ENCODE data around the gene TOP1. TPM values are rescaled to one million over a fixed set of nuclear protein-coding genes. Genes with fewer than 3 reads are reported as not detected.

TOP1 gene
- total and polyA plus RNA-seq, 9 of the 15 experiments (the other 6 are each of a cell fraction or from before 2014, with no cell fraction given), result 26.4 to 127 (median 39.6) TPM

DNA sequence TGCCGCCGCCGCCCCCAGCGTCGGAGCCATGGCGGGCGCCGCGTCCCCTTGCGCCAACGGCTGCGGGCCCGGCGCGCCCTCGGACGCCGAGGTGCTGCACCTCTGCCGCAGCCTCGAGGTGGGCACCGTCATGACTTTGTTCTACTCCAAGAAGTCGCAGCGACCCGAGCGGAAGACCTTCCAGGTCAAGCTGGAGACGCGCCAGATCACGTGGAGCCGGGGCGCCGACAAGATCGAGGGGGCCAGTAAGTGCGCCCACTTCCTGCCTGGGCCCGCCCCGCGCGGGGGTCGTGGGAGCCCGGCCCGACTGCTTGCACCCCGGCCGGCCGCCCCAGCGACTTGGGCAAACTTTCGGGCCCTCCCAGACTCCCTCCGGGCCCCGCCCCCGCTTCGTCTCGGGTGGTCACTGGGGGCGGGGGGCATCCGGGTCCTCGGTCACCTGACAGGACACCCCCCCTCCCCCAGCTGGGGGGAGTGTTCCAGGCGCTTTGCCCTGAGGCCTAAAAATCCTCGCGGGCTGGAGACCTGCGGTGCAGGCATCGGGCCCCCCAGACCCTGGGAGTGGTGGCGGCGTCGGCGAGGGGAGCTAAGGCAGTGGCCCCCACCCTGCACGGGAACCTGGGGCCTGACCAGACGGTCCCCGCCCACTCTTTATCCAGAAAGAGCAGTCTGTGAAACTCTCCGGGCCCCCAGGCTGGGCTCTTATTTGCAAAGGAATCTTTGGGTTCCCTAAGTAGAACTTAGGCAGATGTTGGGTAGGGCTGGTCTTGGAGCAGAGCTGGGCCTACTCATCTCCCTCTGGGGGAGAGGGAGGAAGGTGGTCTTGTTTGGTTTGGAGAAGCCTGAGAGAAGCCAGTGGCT, 109.2 kb downstream of the TOP1 start (continued):
- TF ChIP-seq, protein P1, sequence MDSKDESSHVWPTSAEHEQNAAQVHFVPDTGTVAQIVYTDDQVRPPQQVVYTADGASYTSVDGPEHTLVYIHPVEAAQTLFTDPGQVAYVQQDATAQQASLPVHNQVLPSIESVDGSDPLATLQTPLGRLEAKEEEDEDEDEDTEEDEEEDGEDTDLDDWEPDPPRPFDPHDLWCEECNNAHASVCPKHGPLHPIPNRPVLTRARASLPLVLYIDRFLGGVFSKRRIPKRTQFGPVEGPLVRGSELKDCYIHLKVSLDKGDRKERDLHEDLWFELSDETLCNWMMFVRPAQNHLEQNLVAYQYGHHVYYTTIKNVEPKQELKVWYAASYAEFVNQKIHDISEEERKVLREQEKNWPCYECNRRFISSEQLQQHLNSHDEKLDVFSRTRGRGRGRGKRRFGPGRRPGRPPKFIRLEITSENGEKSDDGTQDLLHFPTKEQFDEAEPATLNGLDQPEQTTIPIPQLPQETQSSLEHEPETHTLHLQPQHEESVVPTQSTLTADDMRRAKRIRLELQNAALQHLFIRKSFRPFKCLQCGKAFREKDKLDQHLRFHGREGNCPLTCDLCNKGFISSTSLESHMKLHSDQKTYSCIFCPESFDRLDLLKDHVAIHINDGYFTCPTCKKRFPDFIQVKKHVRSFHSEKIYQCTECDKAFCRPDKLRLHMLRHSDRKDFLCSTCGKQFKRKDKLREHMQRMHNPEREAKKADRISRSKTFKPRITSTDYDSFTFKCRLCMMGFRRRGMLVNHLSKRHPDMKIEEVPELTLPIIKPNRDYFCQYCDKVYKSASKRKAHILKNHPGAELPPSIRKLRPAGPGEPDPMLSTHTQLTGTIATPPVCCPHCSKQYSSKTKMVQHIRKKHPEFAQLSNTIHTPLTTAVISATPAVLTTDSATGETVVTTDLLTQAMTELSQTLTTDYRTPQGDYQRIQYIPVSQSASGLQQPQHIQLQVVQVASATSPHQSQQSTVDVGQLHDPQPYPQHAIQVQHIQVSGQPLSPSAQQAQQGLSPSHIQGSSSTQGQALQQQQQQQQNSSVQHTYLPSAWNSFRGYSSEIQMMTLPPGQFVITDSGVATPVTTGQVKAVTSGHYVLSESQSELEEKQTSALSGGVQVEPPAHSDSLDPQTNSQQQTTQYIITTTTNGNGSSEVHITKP (IDR thresholded peaks at IDR 0.05; ENCODE audit: partially characterized antibody), result peak; percentile 6
- TF ChIP-seq CEBPB (tag; IDR thresholded peaks at IDR 0.05), result no peak
- TF ChIP-seq SUPT5H (IDR thresholded peaks at IDR 0.05), result peak; percentile 34; the same call in 1 of the 2 replicates
- TF ChIP-seq, protein P2, sequence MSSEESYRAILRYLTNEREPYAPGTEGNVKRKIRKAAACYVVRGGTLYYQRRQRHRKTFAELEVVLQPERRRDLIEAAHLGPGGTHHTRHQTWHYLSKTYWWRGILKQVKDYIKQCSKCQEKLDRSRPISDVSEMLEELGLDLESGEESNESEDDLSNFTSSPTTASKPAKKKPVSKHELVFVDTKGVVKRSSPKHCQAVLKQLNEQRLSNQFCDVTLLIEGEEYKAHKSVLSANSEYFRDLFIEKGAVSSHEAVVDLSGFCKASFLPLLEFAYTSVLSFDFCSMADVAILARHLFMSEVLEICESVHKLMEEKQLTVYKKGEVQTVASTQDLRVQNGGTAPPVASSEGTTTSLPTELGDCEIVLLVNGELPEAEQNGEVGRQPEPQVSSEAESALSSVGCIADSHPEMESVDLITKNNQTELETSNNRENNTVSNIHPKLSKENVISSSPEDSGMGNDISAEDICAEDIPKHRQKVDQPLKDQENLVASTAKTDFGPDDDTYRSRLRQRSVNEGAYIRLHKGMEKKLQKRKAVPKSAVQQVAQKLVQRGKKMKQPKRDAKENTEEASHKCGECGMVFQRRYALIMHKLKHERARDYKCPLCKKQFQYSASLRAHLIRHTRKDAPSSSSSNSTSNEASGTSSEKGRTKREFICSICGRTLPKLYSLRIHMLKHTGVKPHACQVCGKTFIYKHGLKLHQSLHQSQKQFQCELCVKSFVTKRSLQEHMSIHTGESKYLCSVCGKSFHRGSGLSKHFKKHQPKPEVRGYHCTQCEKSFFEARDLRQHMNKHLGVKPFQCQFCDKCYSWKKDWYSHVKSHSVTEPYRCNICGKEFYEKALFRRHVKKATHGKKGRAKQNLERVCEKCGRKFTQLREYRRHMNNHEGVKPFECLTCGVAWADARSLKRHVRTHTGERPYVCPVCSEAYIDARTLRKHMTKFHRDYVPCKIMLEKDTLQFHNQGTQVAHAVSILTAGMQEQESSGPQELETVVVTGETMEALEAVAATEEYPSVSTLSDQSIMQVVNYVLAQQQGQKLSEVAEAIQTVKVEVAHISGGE (CRISPR knock-in tag; IDR thresholded peaks at IDR 0.05), result peak in 2 of 3 experiments; percentile 56 to 64; a peak in 3 of 6 replicates
- no peak for TF ChIP-seq TAF15 (IDR thresholded peaks at IDR 0.05; ENCODE audit: low read depth, low read length)
- TF ChIP-seq CCNT2 (IDR thresholded peaks at IDR 0.05; ENCODE audit: borderline replicate concordance, extremely low read depth, insufficient read length, low read depth, low read length), result peak; percentile 48
- TF ChIP-seq SMARCC2 (IDR thresholded peaks at IDR 0.05; ENCODE audit: low read depth), result no peak
- TF ChIP-seq, protein P3, sequence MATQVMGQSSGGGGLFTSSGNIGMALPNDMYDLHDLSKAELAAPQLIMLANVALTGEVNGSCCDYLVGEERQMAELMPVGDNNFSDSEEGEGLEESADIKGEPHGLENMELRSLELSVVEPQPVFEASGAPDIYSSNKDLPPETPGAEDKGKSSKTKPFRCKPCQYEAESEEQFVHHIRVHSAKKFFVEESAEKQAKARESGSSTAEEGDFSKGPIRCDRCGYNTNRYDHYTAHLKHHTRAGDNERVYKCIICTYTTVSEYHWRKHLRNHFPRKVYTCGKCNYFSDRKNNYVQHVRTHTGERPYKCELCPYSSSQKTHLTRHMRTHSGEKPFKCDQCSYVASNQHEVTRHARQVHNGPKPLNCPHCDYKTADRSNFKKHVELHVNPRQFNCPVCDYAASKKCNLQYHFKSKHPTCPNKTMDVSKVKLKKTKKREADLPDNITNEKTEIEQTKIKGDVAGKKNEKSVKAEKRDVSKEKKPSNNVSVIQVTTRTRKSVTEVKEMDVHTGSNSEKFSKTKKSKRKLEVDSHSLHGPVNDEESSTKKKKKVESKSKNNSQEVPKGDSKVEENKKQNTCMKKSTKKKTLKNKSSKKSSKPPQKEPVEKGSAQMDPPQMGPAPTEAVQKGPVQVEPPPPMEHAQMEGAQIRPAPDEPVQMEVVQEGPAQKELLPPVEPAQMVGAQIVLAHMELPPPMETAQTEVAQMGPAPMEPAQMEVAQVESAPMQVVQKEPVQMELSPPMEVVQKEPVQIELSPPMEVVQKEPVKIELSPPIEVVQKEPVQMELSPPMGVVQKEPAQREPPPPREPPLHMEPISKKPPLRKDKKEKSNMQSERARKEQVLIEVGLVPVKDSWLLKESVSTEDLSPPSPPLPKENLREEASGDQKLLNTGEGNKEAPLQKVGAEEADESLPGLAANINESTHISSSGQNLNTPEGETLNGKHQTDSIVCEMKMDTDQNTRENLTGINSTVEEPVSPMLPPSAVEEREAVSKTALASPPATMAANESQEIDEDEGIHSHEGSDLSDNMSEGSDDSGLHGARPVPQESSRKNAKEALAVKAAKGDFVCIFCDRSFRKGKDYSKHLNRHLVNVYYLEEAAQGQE (IDR thresholded peaks at IDR 0.05; ENCODE audit: borderline replicate concordance), result peak; percentile 9; the same call in 1 of the 2 replicates
- TF ChIP-seq, protein P3 (CRISPR knock-in tag; IDR thresholded peaks at IDR 0.05; ENCODE audit: low read depth), result no peak
- TF ChIP-seq GATAD2A (IDR thresholded peaks at IDR 0.05), result 0 out of 2 replicates have a peak, but pooled peaks have one; percentile 68
- TF ChIP-seq ZNF232 (CRISPR knock-in tag; IDR thresholded peaks at IDR 0.05), result no peak
